ENCODE results near the gene DBI. TPM values are rescaled to one million over a fixed set of nuclear protein-coding genes. Genes with fewer than 3 reads are reported as not detected.
"Not testable (repeated sequence)": the region's sequence is repeated elsewhere in the genome, so short reads cannot be mapped to it uniquely, and the experiment has no call there.

DBI gene
- total RNA-seq, 1 donor from 2014 or later, result 75.3 TPM

- H3K4me3 ChIP-seq (ENCODE audit: low read depth, low read length), result no peak overlapping the region
- FAIRE-seq, result no peak
- no peak for TF ChIP-seq CTCF (IDR thresholded peaks at IDR 0.05; ENCODE audit: insufficient read depth, low read length, severe bottlenecking)
- no peaks in the 10 kb centered on the region for H3K36me3 ChIP-seq (ENCODE audit: control insufficient read depth, insufficient read depth, low read length)
- peak; percentile 80 for DNase-seq (ENCODE audit: low read depth)
- no peaks in the 10 kb centered on the region for H3K27me3 ChIP-seq (ENCODE audit: control insufficient read depth, insufficient read depth, low read length)
Observed at GRCh38 chr2:119389615-119390306, 23.0 kb downstream of the DBI start.

GRCh38 chr2:119393971-119394748 lies 27.4 kb downstream of the DBI start:
- FAIRE-seq, result no peak
- Histone ChIP-seq H3K27me3 (ENCODE audit: control insufficient read depth, insufficient read depth, low read length) (no peaks in the 10 kb centered on the region), H3K4me3 (ENCODE audit: low read depth, low read length) (no peak overlapping the region), H3K36me3 (ENCODE audit: control insufficient read depth, insufficient read depth, low read length) (no peaks in the 10 kb centered on the region)
- DNase-seq (ENCODE audit: low read depth), result no peak
- TF ChIP-seq CTCF (IDR thresholded peaks at IDR 0.05; ENCODE audit: insufficient read depth, low read length, severe bottlenecking), result no peak

GRCh38 chr2:119397196-119397595 lies 30.4 kb downstream of the DBI start:
- TF ChIP-seq CTCF (IDR thresholded peaks at IDR 0.05; ENCODE audit: insufficient read depth, low read length, severe bottlenecking), result no peak
- H3K27me3 ChIP-seq (ENCODE audit: control insufficient read depth, insufficient read depth, low read length), result no peaks in the 10 kb centered on the region
- no peaks in the 10 kb centered on the region for H3K36me3 ChIP-seq (ENCODE audit: control insufficient read depth, insufficient read depth, low read length)
- no peak overlapping the region for H3K4me3 ChIP-seq (ENCODE audit: low read depth, low read length)
- DNase-seq (ENCODE audit: low read depth), result no peak
- FAIRE-seq, result no peak

GRCh38 chr2:119402106-119402505 lies 35.3 kb downstream of the DBI start:
- no peak for TF ChIP-seq CTCF (IDR thresholded peaks at IDR 0.05; ENCODE audit: insufficient read depth, low read length, severe bottlenecking)
- Histone ChIP-seq H3K4me3 (ENCODE audit: low read depth, low read length) (no peak overlapping the region), H3K27me3 (ENCODE audit: control insufficient read depth, insufficient read depth, low read length) (no peaks in the 10 kb centered on the region), H3K36me3 (ENCODE audit: control insufficient read depth, insufficient read depth, low read length) (no peaks in the 10 kb centered on the region)
- FAIRE-seq, result no peak
- no peak for DNase-seq (ENCODE audit: low read depth)

GRCh38 chr2:119402645-119403560 lies 36.1 kb downstream of the DBI start:
- H3K4me3 ChIP-seq (ENCODE audit: low read depth, low read length), result no peak overlapping the region
- no peaks in the 10 kb centered on the region for H3K36me3 ChIP-seq (ENCODE audit: control insufficient read depth, insufficient read depth, low read length)
- no peaks in the 10 kb centered on the region for H3K27me3 ChIP-seq (ENCODE audit: control insufficient read depth, insufficient read depth, low read length)
- TF ChIP-seq CTCF (IDR thresholded peaks at IDR 0.05; ENCODE audit: insufficient read depth, low read length, severe bottlenecking), result no peak
- FAIRE-seq, result no peak
- DNase-seq (ENCODE audit: low read depth), result no peak

GRCh38 chr2:119403618-119404017 lies 36.8 kb downstream of the DBI start:
- not testable (repeated sequence) for H3K27me3 ChIP-seq (ENCODE audit: control insufficient read depth, insufficient read depth, low read length); H3K4me3 ChIP-seq (ENCODE audit: low read depth, low read length); FAIRE-seq; DNase-seq (ENCODE audit: low read depth); H3K36me3 ChIP-seq (ENCODE audit: control insufficient read depth, insufficient read depth, low read length)
